ENCODE measurements around the gene VPS13C. TPM values are rescaled to one million over a fixed set of nuclear protein-coding genes. Genes with fewer than 3 reads are reported as not detected.

The VPS13C gene
- 50.9 TPM for total RNA-seq (ENCODE audit: unreplicated experiment)
- long read RNA-seq, partial matches to known transcripts = 3 of 4 reads
- long read RNA-seq, other reads (novel, unspliced or antisense) = 1 of 4 reads

GRCh38 chr15:62060113-62060895, at the start of gene VPS13C:
Gene VPS13C (minus strand): TSS chr15:62060447. CDS start chr15:62060374, 73 bp downstream.
- peak; percentile 55 for TF ChIP-seq CTCF (IDR thresholded peaks at IDR 0.05; ENCODE audit: unreplicated experiment)
- Mint-ChIP-seq H3K4me3 (ENCODE audit: unreplicated experiment) (peak within 1 kb of the TSS; percentile 97), H3K4me1 (ENCODE audit: unreplicated experiment) (peaks cover 21% of the 10 kb centered on the region), H3K9me3 (ENCODE audit: unreplicated experiment) (no peaks in the 10 kb centered on the region), H3K27ac (ENCODE audit: unreplicated experiment) (peak within 1 kb of the TSS; percentile 75), H3K36me3 (ENCODE audit: low read depth, unreplicated experiment) (peaks cover 6% of the 10 kb centered on the region), H3K27me3 (ENCODE audit: unreplicated experiment) (peaks cover 1% of the 10 kb centered on the region)
- DNase-seq (ENCODE audit: low spot score) = peak; percentile 95

GRCh38 chr15:62109437-62109836, 49.2 kb upstream of the VPS13C start:
- no peak for DNase-seq (ENCODE audit: low spot score)
- Mint-ChIP-seq H3K4me3 (ENCODE audit: unreplicated experiment) (no peak overlapping the region), H3K4me1 (ENCODE audit: unreplicated experiment) (peaks cover 49% of the 10 kb centered on the region), H3K27me3 (ENCODE audit: unreplicated experiment) (peaks cover 7% of the 10 kb centered on the region), H3K36me3 (ENCODE audit: low read depth, unreplicated experiment) (peaks cover 3% of the 10 kb centered on the region), H3K27ac (ENCODE audit: unreplicated experiment) (no peak overlapping the region), H3K9me3 (ENCODE audit: unreplicated experiment) (no peaks in the 10 kb centered on the region)
- TF ChIP-seq CTCF (IDR thresholded peaks at IDR 0.05; ENCODE audit: unreplicated experiment) = no peak

- peaks cover 6% of the 10 kb centered on the region for H3K27me3 Mint-ChIP-seq (ENCODE audit: unreplicated experiment)
- peaks cover 3% of the 10 kb centered on the region for H3K36me3 Mint-ChIP-seq (ENCODE audit: low read depth, unreplicated experiment)
These were observed 48.2 kb upstream of the VPS13C start for GRCh38 chr15:62108411-62108810.

GRCh38 chr15:62107571-62108121, 47.4 kb upstream of the VPS13C start:
- Mint-ChIP-seq H3K27me3 (ENCODE audit: unreplicated experiment) (peaks cover 4% of the 10 kb centered on the region), H3K36me3 (ENCODE audit: low read depth, unreplicated experiment) (peaks cover 3% of the 10 kb centered on the region), H3K9me3 (ENCODE audit: unreplicated experiment) (no peaks in the 10 kb centered on the region), H3K4me1 (ENCODE audit: unreplicated experiment) (peaks cover 42% of the 10 kb centered on the region), H3K27ac (ENCODE audit: unreplicated experiment) (no peak overlapping the region), H3K4me3 (ENCODE audit: unreplicated experiment) (no peak overlapping the region)
- TF ChIP-seq CTCF (IDR thresholded peaks at IDR 0.05; ENCODE audit: unreplicated experiment) = no peak
- no peak for DNase-seq (ENCODE audit: low spot score)

More at GRCh38 chr15:62108411-62108810, 48.2 kb upstream of the VPS13C start:
- no peak for TF ChIP-seq CTCF (IDR thresholded peaks at IDR 0.05; ENCODE audit: unreplicated experiment)
- no peak overlapping the region for H3K4me3 Mint-ChIP-seq (ENCODE audit: unreplicated experiment)
- DNase-seq (ENCODE audit: low spot score) = no peak
- H3K9me3 Mint-ChIP-seq (ENCODE audit: unreplicated experiment) = no peaks in the 10 kb centered on the region
- H3K27ac Mint-ChIP-seq (ENCODE audit: unreplicated experiment) = no peak overlapping the region
- peaks cover 49% of the 10 kb centered on the region for H3K4me1 Mint-ChIP-seq (ENCODE audit: unreplicated experiment)

GRCh38 chr15:62106096-62106495, 45.8 kb upstream of the VPS13C start:
- H3K9me3 Mint-ChIP-seq (ENCODE audit: unreplicated experiment) = no peaks in the 10 kb centered on the region
- no peak for DNase-seq (ENCODE audit: low spot score)
- H3K27me3 Mint-ChIP-seq (ENCODE audit: unreplicated experiment) = peaks cover 4% of the 10 kb centered on the region
- H3K36me3 Mint-ChIP-seq (ENCODE audit: low read depth, unreplicated experiment) = no peaks in the 10 kb centered on the region
- H3K4me1 Mint-ChIP-seq (ENCODE audit: unreplicated experiment) = peaks cover 29% of the 10 kb centered on the region
- no peak overlapping the region for H3K27ac Mint-ChIP-seq (ENCODE audit: unreplicated experiment)
- no peak for TF ChIP-seq CTCF (IDR thresholded peaks at IDR 0.05; ENCODE audit: unreplicated experiment)
- H3K4me3 Mint-ChIP-seq (ENCODE audit: unreplicated experiment) = no peak overlapping the region
